Spleen (tissue), 11 donors: Measurements from ENCODE around the gene CDH13. TPM values are rescaled to one million over a fixed set of nuclear protein-coding genes. Genes with fewer than 3 reads are reported as not detected.
A peak's percentile ranks its signal among the peaks of the same experiment; 100 is the strongest.

Experiments used
- DNase-seq: peaks from one replicate; pipeline ENCODE4 v3.0.0-alpha.2; 2020
- H3K27ac ChIP-seq, 8 donors: fragments of 200-600 bp; sonication (generic) in 7 of 8; 1 replicate in 4 of 8; 2 replicates in 4 of 8; pipeline versions ENCODE4 v1.5.0 to v1.8.0; 2016 to 2021; ENCODE audit warnings: inconsistent platforms in 4 of 8, mild to moderate bottlenecking in 4 of 8, moderate library complexity in 1 of 8
- H3K27me3 ChIP-seq, 7 donors: fragments of 200-600 bp; sonication (generic) in 6 of 7; replicated peaks in 1 of 7; 1 replicate in 4 of 7; 2 replicates in 3 of 7; pipeline versions ENCODE4 v1.5.0 to v1.8.0; 2016 to 2021; ENCODE audit warnings: inconsistent platforms in 3 of 7, mild to moderate bottlenecking in 1 of 7
- H3K36me3 ChIP-seq, 6 donors: fragments of 200-600 bp; sonication (generic) in 5 of 6; 1 replicate in 4 of 6; 2 replicates in 2 of 6; pipeline versions ENCODE4 v1.5.0 to v1.8.0; 2016 to 2021; ENCODE audit warnings: inconsistent platforms in 2 of 6
- H3K4me1 ChIP-seq, 6 donors: fragments of 200-600 bp; sonication (generic) in 5 of 6; 1 replicate in 3 of 6; 2 replicates in 3 of 6; pipeline versions ENCODE4 v1.5.0 to v1.8.0; 2016 to 2021; ENCODE audit warnings: inconsistent platforms in 3 of 6
- H3K4me3 ChIP-seq, 8 donors: fragments of 200-600 bp; sonication (generic) in 7 of 8; 1 replicate in 4 of 8; 2 replicates in 4 of 8; pipeline versions ENCODE4 v1.5.0 to v1.8.0; 2016 to 2021; ENCODE audit warnings: inconsistent platforms in 4 of 8, mild to moderate bottlenecking in 4 of 8, moderate library complexity in 2 of 8
- H3K9me3 ChIP-seq, 8 donors: fragments of 200-600 bp; sonication (generic) in 7 of 8; 1 replicate in 4 of 8; 2 replicates in 4 of 8; pipeline versions ENCODE4 v1.5.0 to v1.8.0; 2016 to 2021; ENCODE audit warnings: inconsistent platforms in 4 of 8
- CTCF ChIP-seq, 11 experiments: fragments of 200-600 bp in 7 of 11; fragments of 450-650 bp in 4 of 11; sonication (generic) in 4 of 11; IDR thresholded peaks in 8 of 11; conservative IDR thresholded peaks in 3 of 11; 1 replicate in 7 of 11; 2 replicates in 4 of 11; pipeline versions ENCODE4 v1.4.0 to v1.8.0; 2016 to 2021; ENCODE audit warnings: antibody characterized with exemption in 11 of 11, inconsistent platforms in 4 of 11, mild to moderate bottlenecking in 1 of 11
- POLR2A ChIP-seq, 3 donors: fragments of 450-650 bp; IDR thresholded peaks; one replicate each; pipeline ENCODE4 v1.5.1; 2017; ENCODE audit warnings: antibody characterized with exemption in 3 of 3, mild to moderate bottlenecking in 1 of 3
- POLR2AphosphoS5 ChIP-seq, 3 donors: sonication (generic); formaldehyde crosslinking; IDR thresholded peaks; one replicate each; pipeline ENCODE4 v1.5.1; 2017; ENCODE audit warnings: antibody characterized with exemption in 3 of 3
- WGBS, 5 donors: extraction: QIAGEN DNeasy Blood & Tissue Kit in 3 of 5; methylation state at CpG; one replicate each; pipeline versions ENCODE4 v1.1.5 to v1.1.7; 2013 to 2018; 5-methylcytosine and 5-hydroxymethylcytosine counted together
- intact Hi-C: fragments of 100-400 bp; cut with DNase I; formaldehyde crosslinking; loops from one replicate; pipeline ENCODE4 v1.15.0; 2023; ENCODE audit warnings: low total_unique reads
- polyA plus RNA-seq, 3 donors: library from polyadenylated mRNA; stranded (reverse); fragments of 200-250 nt; gene quantifications; one replicate each; pipeline ENCODE4 v1.2.1, GENCODE V29; 2013
- total RNA-seq, 7 donors: library from RNA; depleted of rRNA in 3 of 7; stranded (reverse); fragments of >200 nt in 3 of 7; fragmentation: NEBNext Ultra II Directional in 4 of 7; extraction: Animal tissue kit (Norgen Biotek cat#: 25700) in 4 of 7; gene quantifications; one replicate each; pipeline versions ENCODE4 v1.1.0 to v1.2.1, GENCODE V29; 2016 to 2021
- donor health status: healthy with polysubstance abuse.
- donor health status: DM: no; HTN: no; CAD: no; lungs with moderate emphysema.
- donor health status: DM: no; HTN: no; CAD: no.
- donor health status: Bipolar disorder and iron deficiency.
- donor health status: healthy.
- donor health status: DM: no; HTN: no; CAD: no.
- donor health status: DM: yes; HTN: yes; CAD: no.

Gene CDH13
- total and polyA plus RNA-seq, 10 donors: 0.13 to 4.6 (median 1.1) TPM

GRCh38 chr16:82603784-82604411 is 22.9 kb upstream of the CDH13 start:
- Histone ChIP-seq H3K27me3 (peaks cover 0 to 41% (median 0%) of the 10 kb centered on the region in 7 donors), H3K4me3 (no peak overlapping the region), H3K27ac (no peak overlapping the region), H3K4me1 (no peaks in the 10 kb centered on the region), H3K36me3 (no peaks in the 10 kb centered on the region), H3K9me3 (peaks cover 0 to 20% (median 6%) of the 10 kb centered on the region in 8 donors)
- no peak for DNase-seq
- WGBS, 5 donors: 20 to 31% (median 23%) methylated on average over 5 of the region's 5 CpGs
- intact Hi-C loops: no loop called here
- TF ChIP-seq CTCF (IDR thresholded peaks at IDR 0.05 in 8 of 11, conservative IDR thresholded peaks at IDR 0.05 in 3 of 11) (peak in 8 of 11 experiments; percentile 12 to 52 (median 32)), POLR2AphosphoS5 (IDR thresholded peaks at IDR 0.05) (no peak)

- intact Hi-C loops: no loop called here
- TF ChIP-seq CTCF (IDR thresholded peaks at IDR 0.05 in 8 of 11, conservative IDR thresholded peaks at IDR 0.05 in 3 of 11) (no peak), POLR2A (IDR thresholded peaks at IDR 0.05) (no peak), POLR2AphosphoS5 (IDR thresholded peaks at IDR 0.05) (no peak)
- peaks cover 0 to 41% (median 0%) of the 10 kb centered on the region in 7 donors for H3K27me3 ChIP-seq
- peaks cover 0 to 12% (median 4%) of the 10 kb centered on the region in 8 donors for H3K9me3 ChIP-seq
- H3K27ac ChIP-seq: no peak overlapping the region
- WGBS, 5 donors: 82 to 89% (median 84%) methylated on average over 8 of the region's 8 CpGs
- no peak overlapping the region for H3K4me3 ChIP-seq
- no peaks in the 10 kb centered on the region for H3K4me1 ChIP-seq
- DNase-seq: no peak
- no peaks in the 10 kb centered on the region for H3K36me3 ChIP-seq
Measured at GRCh38 chr16:82605076-82605475, 21.7 kb upstream of the CDH13 start.

GRCh38 chr16:82605863-82606620 is 20.7 kb upstream of the CDH13 start:
- DNase-seq: no peak
- H3K27me3 ChIP-seq: peaks cover 0 to 41% (median 0%) of the 10 kb centered on the region in 7 donors
- H3K4me3 ChIP-seq: no peak overlapping the region
- H3K9me3 ChIP-seq: peaks cover 0 to 3% (median 0%) of the 10 kb centered on the region in 8 donors
- intact Hi-C loops: no loop called here
- H3K4me1 ChIP-seq: no peaks in the 10 kb centered on the region
- no peaks in the 10 kb centered on the region for H3K36me3 ChIP-seq
- no peak overlapping the region for H3K27ac ChIP-seq
- no peak for TF ChIP-seq CTCF (IDR thresholded peaks at IDR 0.05 in 8 of 11, conservative IDR thresholded peaks at IDR 0.05 in 3 of 11)
- TF ChIP-seq POLR2A (IDR thresholded peaks at IDR 0.05): no peak
- no peak for TF ChIP-seq POLR2AphosphoS5 (IDR thresholded peaks at IDR 0.05)
- 61 to 73% (median 65%) methylated on average over 15 of the region's 15 CpGs for WGBS, 5 donors

GRCh38 chr16:82609140-82609539 is 17.6 kb upstream of the CDH13 start:
- intact Hi-C loops: no loop called here
- Histone ChIP-seq H3K36me3 (no peaks in the 10 kb centered on the region), H3K27me3 (peaks cover 0 to 31% (median 0%) of the 10 kb centered on the region in 7 donors), H3K4me1 (no peaks in the 10 kb centered on the region), H3K9me3 (no peaks in the 10 kb centered on the region), H3K27ac (no peak overlapping the region), H3K4me3 (no peak overlapping the region)
- 60 to 79% (median 73%) methylated on average over 3 of the region's 3 CpGs for WGBS, 5 donors
- TF ChIP-seq POLR2AphosphoS5 (IDR thresholded peaks at IDR 0.05) (no peak), POLR2A (IDR thresholded peaks at IDR 0.05) (no peak), CTCF (IDR thresholded peaks at IDR 0.05 in 8 of 11, conservative IDR thresholded peaks at IDR 0.05 in 3 of 11) (no peak)
- no peak for DNase-seq
